A673 (cell line): Measurements from ENCODE around the gene FGF12. TPM values are rescaled to one million over a fixed set of nuclear protein-coding genes. Genes with fewer than 3 reads are reported as not detected.

Experiments used
- BruUV-seq: library from RNA; stranded (reverse); fragments of 400-500 nt; replicated peaks from 2 replicates; lab custom pipeline; 2021; lab: Mats Ljungman, UMichigan
- CTCF ChIA-PET: fragments of 300-600 bp; sonication (Branson Sonifier 250); formaldehyde crosslinking; loops from one replicate; lab custom pipeline; 2022; ENCODE audit warnings: antibody characterized with exemption; lab: Charles Lee
- POLR2A ChIA-PET: fragments of 300-600 bp; sonication (Branson Sonifier 250); formaldehyde crosslinking; loops from one replicate; lab custom pipeline; 2022; ENCODE audit warnings: antibody characterized with exemption; ENCODE audit not compliant: low non-redundant PET; lab: Charles Lee
- DNase-seq: peaks from one replicate; pipeline ENCODE4 v3.0.0-alpha.2; 2015; ENCODE audit warnings: low spot score
- H3K27ac ChIP-seq: fragments of 200-600 bp; sonication (generic); 2 replicates; pipeline ENCODE4 v1.5.1; 2016; ENCODE audit warnings: mixed run types, low read depth, mild to moderate bottlenecking, mixed read lengths, antibody characterized with exemption, low read length; ENCODE audit not compliant: poor library complexity, severe bottlenecking
- H3K27me3 ChIP-seq: fragments of 200-600 bp; sonication (generic); replicated peaks from 2 replicates; pipeline ENCODE4 v1.6.1; 2017; ENCODE audit warnings: mixed run types, low read depth, mild to moderate bottlenecking, mixed read lengths, antibody characterized with exemption, low read length; ENCODE audit not compliant: insufficient read depth, poor library complexity
- H3K36me3 ChIP-seq: fragments of 200-600 bp; sonication (generic); 2 replicates; pipeline ENCODE4 v1.6.1; 2016; ENCODE audit warnings: mixed run types, mild to moderate bottlenecking, mixed read lengths, antibody characterized with exemption, low read length; ENCODE audit not compliant: insufficient read depth, poor library complexity, severe bottlenecking
- H3K4me1 ChIP-seq: fragments of 200-600 bp; sonication (generic); 2 replicates; pipeline ENCODE4 v1.6.1; 2017; ENCODE audit warnings: mixed run types, mild to moderate bottlenecking, mixed read lengths, antibody characterized with exemption, low read length; ENCODE audit not compliant: insufficient read depth, poor library complexity, severe bottlenecking
- H3K4me3 ChIP-seq: fragments of 200-600 bp; sonication (generic); 2 replicates; pipeline ENCODE4 v1.5.1; 2016; ENCODE audit warnings: low read depth, mixed run types, mild to moderate bottlenecking, mixed read lengths, low read length; ENCODE audit not compliant: poor library complexity, severe bottlenecking
- H3K9me3 ChIP-seq: fragments of 200-600 bp; sonication (generic); 2 replicates; pipeline ENCODE4 v1.6.1; 2016; ENCODE audit warnings: mixed run types, low read depth, mild to moderate bottlenecking, mixed read lengths, antibody characterized with exemption, low read length; ENCODE audit not compliant: poor library complexity, severe bottlenecking
- EZH2 ChIP-seq: fragments of 200-600 bp; sonication (generic); IDR thresholded peaks from 2 replicates; pipeline ENCODE4 v1.6.1; 2017; ENCODE audit warnings: borderline replicate concordance, low read depth, mild to moderate bottlenecking, mixed read lengths, antibody characterized with exemption, low read length; ENCODE audit not compliant: poor library complexity, severe bottlenecking
- intact Hi-C: fragments of 100-400 bp; cut with micrococcal nuclease; formaldehyde crosslinking; loops from one replicate; pipeline ENCODE4 v1.10.0; 2022; ENCODE audit not compliant: unreplicated experiment
- total RNA-seq: library from RNA; stranded (reverse); gene quantifications from 2 replicates; pipeline ENCODE4 v1.2.3, GENCODE V29; 2021
- TF ChIP-seq, protein P1 (sequence below): fragments of 300-800, 200-600 bp; sonication (generic); conservative IDR thresholded peaks from 2 replicates; pipeline ENCODE4 v1.5.1; 2017; ENCODE audit warnings: low read depth, mild to moderate bottlenecking, antibody characterized with exemption, low read length, moderate library complexity, mixed read lengths

Gene FGF12
- total RNA-seq, 1 experiment from 2014 or later, result 2.3 TPM

DNA sequence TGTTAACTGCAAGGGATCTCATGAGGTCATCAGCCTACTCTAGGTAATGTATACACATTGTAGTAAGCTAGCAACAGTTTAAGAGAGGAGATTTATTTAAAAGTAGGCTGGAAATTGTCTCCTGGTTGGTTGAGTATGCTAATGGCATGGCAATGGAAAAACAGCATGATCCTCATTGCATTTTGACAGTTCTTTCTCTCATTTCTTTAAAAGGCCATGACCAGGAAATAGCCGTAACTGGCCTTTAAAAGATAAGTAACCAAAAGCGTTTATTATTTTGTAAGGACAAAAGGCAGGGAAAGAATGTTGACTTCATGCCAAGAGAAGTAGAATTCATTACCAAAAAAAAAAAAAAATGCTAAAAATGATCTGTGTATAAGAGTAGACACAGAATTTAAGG, 310.3 kb downstream of the FGF12 start:
- peaks cover 2% of the 10 kb centered on the region for H3K27me3 ChIP-seq
- no peak overlapping the region for H3K4me3 ChIP-seq
- intact Hi-C loops, result no loop called here
- TF ChIP-seq, protein P1, sequence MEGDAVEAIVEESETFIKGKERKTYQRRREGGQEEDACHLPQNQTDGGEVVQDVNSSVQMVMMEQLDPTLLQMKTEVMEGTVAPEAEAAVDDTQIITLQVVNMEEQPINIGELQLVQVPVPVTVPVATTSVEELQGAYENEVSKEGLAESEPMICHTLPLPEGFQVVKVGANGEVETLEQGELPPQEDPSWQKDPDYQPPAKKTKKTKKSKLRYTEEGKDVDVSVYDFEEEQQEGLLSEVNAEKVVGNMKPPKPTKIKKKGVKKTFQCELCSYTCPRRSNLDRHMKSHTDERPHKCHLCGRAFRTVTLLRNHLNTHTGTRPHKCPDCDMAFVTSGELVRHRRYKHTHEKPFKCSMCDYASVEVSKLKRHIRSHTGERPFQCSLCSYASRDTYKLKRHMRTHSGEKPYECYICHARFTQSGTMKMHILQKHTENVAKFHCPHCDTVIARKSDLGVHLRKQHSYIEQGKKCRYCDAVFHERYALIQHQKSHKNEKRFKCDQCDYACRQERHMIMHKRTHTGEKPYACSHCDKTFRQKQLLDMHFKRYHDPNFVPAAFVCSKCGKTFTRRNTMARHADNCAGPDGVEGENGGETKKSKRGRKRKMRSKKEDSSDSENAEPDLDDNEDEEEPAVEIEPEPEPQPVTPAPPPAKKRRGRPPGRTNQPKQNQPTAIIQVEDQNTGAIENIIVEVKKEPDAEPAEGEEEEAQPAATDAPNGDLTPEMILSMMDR, result no peak
- no peak for TF ChIP-seq EZH2
- no TSS peak for BruUV-seq
- CTCF ChIA-PET, result no interaction called here
- POLR2A ChIA-PET, result no interaction called here
- H3K9me3 ChIP-seq, result no peaks in the 10 kb centered on the region
- no peaks in the 10 kb centered on the region for H3K36me3 ChIP-seq
- DNase-seq, result peak; percentile 59
- H3K27ac ChIP-seq, result no peak overlapping the region
- peaks cover 8% of the 10 kb centered on the region for H3K4me1 ChIP-seq

- CTCF ChIA-PET, result no interaction called here
- Histone ChIP-seq H3K9me3 (no peaks in the 10 kb centered on the region), H3K36me3 (no peaks in the 10 kb centered on the region), H3K4me3 (no peak overlapping the region), H3K4me1 (peaks cover 8% of the 10 kb centered on the region), H3K27ac (no peak overlapping the region), H3K27me3 (peaks cover 21% of the 10 kb centered on the region)
- no TSS peak for BruUV-seq
- no peak for TF ChIP-seq EZH2
- TF ChIP-seq, protein P1, result no peak
- POLR2A ChIA-PET, result interaction anchor here (0.6 kb wide), 1 partner anchor 824 kb away, joined by 4 read pairs; no protein-coding TSS in a partner anchor
- intact Hi-C loops, result no loop called here
- DNase-seq, result no peak
Observed at GRCh38 chr3:192413461-192413860, 313.9 kb downstream of the FGF12 start.

- CTCF ChIA-PET, result interaction anchor here (0.6 to 0.7 kb wide), 3 partner anchors 19 to 534 kb away, joined by 5 to 7 read pairs (median 6); no protein-coding TSS in a partner anchor
- BruUV-seq, result no TSS peak
Observed at GRCh38 chr3:192410684-192410960, 316.7 kb downstream of the FGF12 start.

More at GRCh38 chr3:192410684-192410960, 316.7 kb downstream of the FGF12 start:
- TF ChIP-seq, protein P1, result no peak
- TF ChIP-seq EZH2, result no peak
- intact Hi-C loops, result no loop called here
- H3K27me3 ChIP-seq, result peaks cover 44% of the 10 kb centered on the region
- no peaks in the 10 kb centered on the region for H3K4me1 ChIP-seq
- no peak overlapping the region for H3K4me3 ChIP-seq
- POLR2A ChIA-PET, result interaction anchor here (0.6 kb wide), 1 partner anchor 1442 kb away, joined by 12 read pairs; no protein-coding TSS in a partner anchor
- no peaks in the 10 kb centered on the region for H3K9me3 ChIP-seq
- no peak for DNase-seq
- H3K27ac ChIP-seq, result no peak overlapping the region
- H3K36me3 ChIP-seq, result no peaks in the 10 kb centered on the region
